ENCODE results near the gene TMEM165.

DNA sequence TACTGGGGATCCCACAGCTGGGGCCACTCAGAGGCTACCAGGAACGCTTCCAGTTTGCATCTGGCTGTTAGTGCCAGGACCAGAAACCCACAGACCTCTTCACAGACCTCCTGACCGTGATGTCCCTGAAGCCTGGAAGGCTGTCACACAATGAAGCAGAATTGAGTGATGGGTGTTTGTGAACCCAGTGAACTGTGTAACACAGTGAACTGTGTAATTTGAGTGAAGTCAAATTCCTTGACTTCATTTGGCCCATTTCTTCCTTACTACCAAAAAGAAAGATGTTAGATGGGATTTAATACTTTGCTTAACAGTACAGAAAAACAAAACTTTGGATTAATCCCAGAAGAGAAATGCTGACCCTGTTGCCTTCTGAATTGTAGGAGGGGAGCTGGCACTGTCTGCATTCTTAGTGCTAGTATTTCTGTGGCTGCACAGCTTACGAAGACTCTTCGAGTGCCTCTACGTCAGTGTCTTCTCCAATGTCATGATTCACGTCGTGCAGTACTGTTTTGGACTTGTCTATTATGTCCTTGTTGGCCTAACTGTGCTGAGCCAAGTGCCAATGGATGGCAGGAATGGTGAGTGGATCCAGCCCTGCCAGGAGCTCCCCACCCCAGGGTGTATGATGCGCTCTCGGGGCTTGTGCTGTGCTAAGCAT lies 31.9 kb upstream of the TMEM165 start:
- no peak for TF ChIP-seq TAF1 (IDR thresholded peaks at IDR 0.05; ENCODE audit: borderline replicate concordance, insufficient read depth, low read length)
- TF ChIP-seq SIN3A (IDR thresholded peaks at IDR 0.05; ENCODE audit: borderline replicate concordance, insufficient read depth, low read length), result no peak
- no peak for TF ChIP-seq FOXP2 (optimal IDR thresholded peaks at IDR 0.05; ENCODE audit: borderline replicate concordance, extremely low read depth, extremely low read length, insufficient read depth)
- TF ChIP-seq POLR2AphosphoS5 (IDR thresholded peaks at IDR 0.05; ENCODE audit: low read depth, low read length), result no peak

All from PFSK-1 (cell line).